ENCODE measurements around the gene RAB3C.
A peak's percentile ranks its signal among the peaks of the same experiment; 100 is the strongest.
"Not testable (repeated sequence)": the region's sequence is repeated elsewhere in the genome, so short reads cannot be mapped to it uniquely, and the experiment has no call there.

Gene RAB3C, protein sequence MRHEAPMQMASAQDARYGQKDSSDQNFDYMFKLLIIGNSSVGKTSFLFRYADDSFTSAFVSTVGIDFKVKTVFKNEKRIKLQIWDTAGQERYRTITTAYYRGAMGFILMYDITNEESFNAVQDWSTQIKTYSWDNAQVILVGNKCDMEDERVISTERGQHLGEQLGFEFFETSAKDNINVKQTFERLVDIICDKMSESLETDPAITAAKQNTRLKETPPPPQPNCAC

DNA sequence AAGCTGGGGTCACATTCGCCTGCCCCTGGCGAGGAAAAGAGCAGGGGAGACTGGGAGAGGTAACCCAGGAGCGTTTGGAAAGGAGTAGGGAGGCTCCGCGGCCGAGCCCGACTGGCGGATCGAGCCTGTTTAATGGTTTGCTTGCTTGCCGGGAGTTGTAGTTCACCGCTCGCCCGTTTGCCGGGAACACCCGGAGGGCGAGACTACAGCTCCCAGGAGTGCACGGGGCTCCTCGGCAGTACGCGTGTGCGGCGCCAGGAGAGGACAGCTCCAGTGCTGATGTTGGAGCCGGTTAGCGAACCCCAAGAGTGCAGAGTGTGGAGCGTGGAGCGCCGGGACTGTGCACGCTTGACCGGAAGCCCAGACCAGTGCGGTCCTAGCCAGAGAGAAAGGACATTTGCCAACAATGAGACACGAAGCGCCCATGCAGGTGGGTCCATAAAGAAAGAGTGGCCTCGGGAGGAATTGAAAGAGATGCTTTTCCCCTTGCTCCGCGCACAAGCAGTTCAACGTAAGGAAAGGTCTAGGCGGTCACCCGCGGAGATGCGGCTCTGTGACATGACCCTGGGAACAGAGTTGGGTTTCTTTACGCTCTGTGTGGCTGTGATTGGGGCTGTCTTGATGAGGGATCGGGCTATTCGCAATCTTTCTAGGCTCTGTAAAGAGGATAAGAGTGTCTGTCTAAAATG is at the start of gene RAB3C:
RAB3C (plus strand) TSS at position 273 of the 689 bp plus-strand sequence; CDS start at position 407, 134 bp downstream.
- peak; percentile 81 for DNase-seq (ENCODE audit: low spot score)

DNA sequence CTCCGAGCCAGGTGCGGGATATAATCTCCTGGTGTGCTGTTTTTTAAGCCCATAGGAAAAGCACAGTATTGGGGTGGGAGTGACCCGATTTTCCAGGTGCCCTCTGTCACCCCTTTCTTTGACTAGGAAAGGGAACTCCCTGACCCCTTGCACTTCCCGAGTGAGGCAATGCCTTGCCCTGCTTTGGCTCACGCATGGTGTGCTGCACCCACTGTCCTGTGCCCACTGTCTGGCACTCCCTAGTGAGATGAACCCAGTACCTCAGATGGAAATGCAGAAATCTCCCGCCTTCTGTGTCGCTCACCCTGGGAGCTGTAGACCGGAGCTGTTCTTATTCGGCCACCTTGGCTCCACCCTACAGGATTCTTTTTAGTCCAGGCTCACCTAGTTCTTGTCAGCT is 40.9 kb upstream of the RAB3C start:
- DNase-seq (ENCODE audit: low spot score) = not testable (repeated sequence)

- DNase-seq (ENCODE audit: low spot score) = no peak
These were observed 40.2 kb upstream of the RAB3C start for GRCh38 chr5:58542709-58543108.

- no peak for DNase-seq (ENCODE audit: low spot score)
These were observed 39.2 kb upstream of the RAB3C start for GRCh38 chr5:58543723-58544122.

DNA sequence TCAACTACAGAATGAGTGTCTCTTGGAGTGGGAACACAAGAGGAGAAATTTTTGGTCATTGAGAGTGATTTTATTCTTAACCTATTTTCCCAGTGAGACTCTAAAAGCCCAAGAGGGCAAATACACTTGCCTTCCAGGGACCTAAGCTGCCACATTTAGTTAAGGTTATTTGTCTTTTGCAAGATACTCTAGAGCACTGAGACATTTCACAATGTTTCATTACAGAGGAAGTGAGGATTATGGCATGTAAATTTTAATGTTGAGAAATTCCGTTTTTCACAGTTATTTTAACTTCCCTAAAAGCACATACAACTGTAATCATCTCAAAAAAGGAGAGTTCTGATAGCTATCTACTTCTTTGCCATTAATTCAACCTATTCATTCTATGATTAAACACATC is 38.7 kb upstream of the RAB3C start:
- no peak for DNase-seq (ENCODE audit: low spot score)

DNA sequence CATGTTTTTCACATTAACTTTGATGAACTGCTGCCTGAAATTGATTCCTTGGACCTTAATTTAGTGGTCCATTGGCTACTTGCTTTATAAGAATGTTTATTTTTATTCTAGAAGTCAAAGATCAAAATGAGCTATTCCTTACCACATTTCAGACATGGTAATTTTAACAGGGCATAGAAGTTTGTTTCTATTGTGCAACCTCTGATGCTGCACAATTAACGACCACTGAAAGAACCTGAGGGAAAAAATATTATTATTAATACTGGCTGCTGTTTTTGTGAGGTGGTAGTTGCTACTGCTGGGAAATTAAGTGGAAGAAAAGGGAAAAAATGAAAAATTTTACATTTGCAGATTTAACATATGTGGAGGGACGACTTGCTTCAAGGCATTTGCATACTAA is 37.9 kb upstream of the RAB3C start:
- DNase-seq (ENCODE audit: low spot score) = no peak

DNA sequence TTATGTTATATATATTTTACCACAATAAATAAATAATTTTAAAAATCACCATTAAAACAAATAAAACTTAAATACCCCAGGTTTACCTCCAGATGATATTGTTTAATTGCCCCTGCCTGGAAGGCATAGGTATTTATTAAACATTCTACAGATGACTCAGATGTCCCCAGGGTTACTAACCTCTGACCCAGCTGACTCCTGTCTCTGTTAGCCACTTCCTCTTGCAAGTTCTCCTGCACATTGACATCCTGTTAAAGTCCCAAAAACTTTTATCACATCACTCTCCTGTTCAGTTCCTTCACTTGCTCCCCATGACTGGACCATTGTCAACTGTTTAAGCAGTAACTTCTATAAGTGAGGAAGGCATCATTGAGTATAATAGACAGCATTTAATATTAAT is 37.0 kb upstream of the RAB3C start:
- no peak for DNase-seq (ENCODE audit: low spot score)

DNA sequence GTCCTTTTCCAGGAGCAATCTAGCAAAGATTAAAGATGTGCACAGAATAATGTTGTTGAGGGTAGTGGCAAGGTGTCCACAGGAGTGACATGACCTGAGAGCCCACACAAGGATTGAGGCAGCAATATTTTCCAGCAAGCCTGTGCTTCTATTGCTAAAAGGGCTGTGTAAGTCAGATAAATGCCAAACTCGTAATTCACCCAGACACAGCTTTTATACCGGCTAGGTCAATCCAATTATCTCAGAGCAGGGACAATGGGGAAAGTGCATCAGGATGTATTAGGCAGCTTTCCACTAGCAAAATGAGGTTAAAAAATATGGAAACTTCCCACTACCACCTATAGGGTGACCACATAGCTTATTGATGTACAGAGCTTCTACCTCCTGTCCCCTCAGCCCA is 34.8 kb upstream of the RAB3C start:
- DNase-seq (ENCODE audit: low spot score) = no peak

GRCh38 chr5:58551492-58551891 is 31.4 kb upstream of the RAB3C start:
- DNase-seq (ENCODE audit: low spot score) = no peak

- not testable (repeated sequence) for DNase-seq (ENCODE audit: low spot score)
These were observed 25.1 kb upstream of the RAB3C start for GRCh38 chr5:58557665-58558338.

DNA sequence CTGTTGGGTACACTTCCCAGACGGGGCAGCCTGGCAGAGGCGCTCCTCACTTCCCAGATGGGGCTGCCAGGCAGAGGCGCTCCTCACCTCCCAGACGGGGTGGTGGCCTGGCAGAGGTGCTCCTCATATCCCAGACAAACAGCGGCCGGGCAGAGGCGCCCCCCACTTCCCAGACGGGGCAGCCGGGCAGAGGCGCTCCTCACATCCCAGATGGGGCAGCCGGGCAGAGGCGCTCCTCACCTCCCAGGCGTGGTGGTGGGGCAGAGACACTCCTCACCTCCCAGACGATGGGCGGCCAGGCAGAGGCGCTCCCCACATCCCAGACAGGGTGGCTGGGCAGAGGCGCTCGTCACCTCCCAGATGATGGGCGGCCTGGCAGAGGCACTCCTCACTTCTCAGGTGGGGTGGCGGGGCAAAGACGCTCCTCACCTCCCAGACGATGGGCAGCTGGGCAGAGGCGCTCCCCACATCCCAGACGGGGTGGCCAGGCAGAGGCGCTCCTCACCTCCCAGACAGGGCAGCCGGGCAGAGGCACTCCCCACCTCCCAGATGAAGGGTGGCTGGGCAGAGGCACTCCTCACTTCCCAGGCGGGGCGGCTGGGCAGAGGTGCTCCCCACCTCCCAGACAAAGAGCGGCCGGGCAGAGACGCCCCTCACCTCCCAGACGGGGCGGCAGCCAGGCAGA is 19.7 kb upstream of the RAB3C start:
- DNase-seq (ENCODE audit: low spot score) = not testable (repeated sequence)

- DNase-seq (ENCODE audit: low spot score) = not testable (repeated sequence)
These were observed 18.6 kb upstream of the RAB3C start for GRCh38 chr5:58564043-58564832.

DNA sequence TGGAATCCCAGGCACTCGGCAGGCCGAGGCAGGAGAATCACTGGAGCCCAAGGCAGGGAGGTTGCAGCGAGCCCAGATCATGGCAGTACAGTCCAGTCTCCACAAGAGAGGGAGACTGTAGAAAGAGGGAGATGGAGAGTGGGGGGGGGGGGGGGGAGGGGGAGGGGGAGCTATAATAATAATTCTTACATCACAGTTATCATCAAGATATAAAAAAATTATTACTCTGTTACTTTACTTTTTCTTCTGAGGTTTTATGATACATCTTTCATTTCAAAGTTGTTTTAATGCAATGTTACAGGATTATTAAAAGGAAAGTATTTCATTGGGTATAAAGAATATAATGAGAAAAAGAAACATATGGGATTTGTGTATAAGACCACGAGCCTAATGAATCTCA is 17.8 kb upstream of the RAB3C start:
- DNase-seq (ENCODE audit: low spot score) = no peak

GRCh38 chr5:58571501-58571900 is 11.4 kb upstream of the RAB3C start:
- DNase-seq (ENCODE audit: low spot score) = no peak

GRCh38 chr5:58572973-58573372 is 9.9 kb upstream of the RAB3C start:
- not testable (repeated sequence) for DNase-seq (ENCODE audit: low spot score)

DNA sequence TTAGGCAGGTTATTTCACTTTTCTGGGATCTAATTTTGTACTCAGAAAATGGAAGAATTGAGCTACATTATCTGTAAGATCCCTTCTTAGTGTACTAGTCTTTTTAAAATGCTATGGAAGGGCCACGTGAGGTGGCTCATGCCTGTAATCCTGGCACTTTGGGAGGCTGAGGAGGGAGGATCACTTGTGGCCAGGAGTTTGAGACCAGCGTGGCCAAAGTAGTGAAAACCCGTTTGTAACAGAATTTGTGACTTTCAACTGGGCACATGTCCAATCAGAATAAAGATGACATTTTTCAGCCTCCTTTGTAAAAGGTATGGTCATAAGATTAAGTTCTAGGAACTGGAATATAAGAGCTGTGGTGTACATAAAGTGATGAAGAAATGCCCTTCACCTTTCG is 3.1 kb upstream of the RAB3C start:
- DNase-seq (ENCODE audit: low spot score) = no peak

DNA sequence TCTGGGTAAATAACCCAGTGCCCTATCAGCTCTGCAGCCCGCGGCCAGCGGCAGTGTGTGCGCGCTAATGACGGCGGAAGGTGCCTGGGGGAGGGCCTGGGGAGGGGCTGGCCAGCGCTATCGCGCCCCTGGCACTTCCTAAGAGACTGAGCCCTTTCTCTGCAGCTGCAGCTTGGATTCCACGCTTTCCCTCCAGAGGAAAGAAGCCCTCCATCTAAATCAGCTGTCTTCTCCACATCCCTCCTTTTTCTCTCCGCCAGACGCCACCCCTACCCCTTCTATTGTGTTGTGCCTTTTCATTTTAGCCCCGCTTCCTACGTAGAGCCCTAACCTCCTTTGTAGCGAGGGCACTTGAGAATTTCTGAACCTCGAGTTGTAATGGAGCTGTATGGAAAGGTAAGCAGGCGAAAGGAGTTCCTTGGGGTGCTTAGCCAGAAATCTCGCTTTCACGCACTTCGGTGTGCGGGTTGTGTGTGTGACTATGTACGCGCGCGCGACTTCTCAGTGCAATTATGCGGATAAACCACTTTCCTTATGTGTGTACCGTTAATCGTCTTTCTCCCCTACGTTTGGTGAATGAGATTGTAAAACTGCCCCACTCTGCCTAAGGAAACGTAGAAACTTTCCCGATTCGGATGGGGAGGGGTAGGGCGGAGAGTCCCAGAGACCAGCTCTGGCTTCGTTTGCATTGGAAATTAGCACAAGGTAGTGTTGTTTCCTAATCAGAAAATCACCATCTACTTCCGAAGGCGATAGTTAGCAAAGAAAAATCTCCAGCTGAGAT is 664 bp upstream of the RAB3C start:
- DNase-seq (ENCODE audit: low spot score) = no peak

DNA sequence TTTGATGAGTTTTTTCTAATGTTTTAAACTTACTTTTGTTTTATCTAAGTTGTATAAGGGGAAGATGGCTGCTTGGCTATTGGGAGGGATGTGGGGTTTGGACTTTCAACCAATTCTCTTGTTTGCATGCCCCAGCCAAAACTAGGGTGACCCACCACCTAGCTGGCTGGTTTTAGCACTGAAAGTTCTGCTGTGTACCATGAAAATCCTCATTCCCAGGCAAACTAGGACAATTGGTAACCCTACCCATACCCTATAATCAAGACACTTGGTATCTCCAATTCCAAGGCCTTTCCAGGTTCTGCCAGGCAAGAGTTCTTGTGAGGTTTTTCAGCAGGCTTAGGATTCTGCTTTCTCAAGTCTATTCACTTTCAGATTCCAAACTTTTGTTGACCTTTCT is 13.1 kb downstream of the RAB3C start:
- no peak for DNase-seq (ENCODE audit: low spot score)

DNA sequence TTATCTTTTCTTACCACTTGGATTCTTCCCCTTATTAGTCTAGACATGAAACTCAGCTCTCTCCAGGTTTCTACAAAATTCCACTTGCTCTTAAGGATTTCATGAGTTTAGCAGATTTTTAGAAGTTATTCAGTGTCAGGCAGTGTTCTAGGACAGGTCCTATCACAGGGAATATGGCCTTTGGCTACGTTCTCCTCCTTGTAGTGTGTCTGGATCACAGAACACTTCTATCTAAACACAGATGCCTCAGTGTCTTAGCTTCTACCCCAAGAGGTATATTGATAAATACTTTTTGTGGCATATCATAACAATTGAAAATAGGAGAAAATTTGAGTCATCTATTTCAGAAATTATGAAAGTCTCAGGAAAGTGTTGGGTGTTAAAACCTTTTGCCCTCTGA is 15.6 kb downstream of the RAB3C start:
- DNase-seq (ENCODE audit: low spot score) = no peak

DNA sequence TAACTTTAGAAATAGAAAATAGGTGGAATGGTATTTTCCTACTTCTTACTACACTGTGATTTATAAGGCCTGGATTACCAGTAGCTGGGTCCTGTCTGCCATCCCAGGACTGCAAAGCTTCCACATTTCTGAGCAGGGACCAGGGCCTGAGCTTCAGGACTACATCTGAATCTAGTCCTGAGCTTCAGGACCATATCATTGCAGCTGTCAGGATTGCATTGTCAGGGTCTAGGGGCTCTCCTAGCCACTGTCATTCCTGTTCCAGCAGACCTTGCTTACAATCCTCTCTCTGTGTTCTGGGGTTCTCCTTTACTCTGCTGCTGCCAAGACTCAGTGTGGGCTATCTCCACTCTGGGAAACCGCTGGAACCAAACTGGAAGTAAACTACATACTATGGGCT is 16.3 kb downstream of the RAB3C start:
- no peak for DNase-seq (ENCODE audit: low spot score)

DNA sequence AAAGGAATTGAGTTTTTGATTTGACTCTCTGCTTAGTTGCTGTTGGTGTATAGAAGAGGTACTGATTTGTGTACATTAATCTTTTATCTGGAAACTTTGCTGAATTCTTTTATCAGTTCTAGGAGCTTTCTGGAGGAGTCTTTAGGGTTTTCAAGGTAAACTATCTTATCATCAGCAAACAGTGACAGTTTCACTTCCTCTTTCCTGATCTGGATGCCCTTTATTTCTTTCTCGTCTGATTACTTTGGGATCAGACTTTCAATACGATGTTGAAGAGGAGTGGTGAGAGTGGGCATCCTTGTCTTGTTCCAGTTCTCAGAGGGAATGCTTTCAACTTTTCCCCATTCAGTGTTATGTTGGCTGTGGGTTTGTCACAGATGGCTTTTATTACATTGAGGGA is 17.7 kb downstream of the RAB3C start:
- not testable (repeated sequence) for DNase-seq (ENCODE audit: low spot score)
